SU-DHL-6 (cell line): ENCODE data around the gene KIF5B.
"Not testable (repeated sequence)": the region's sequence is repeated elsewhere in the genome, so short reads cannot be mapped to it uniquely, and the experiment has no call there.

Experiments
- H2AFZ ChIP-seq: fragments of 200-600 bp; sonication (generic); 2 replicates; pipeline ENCODE4 v1.6.1; 2014; ENCODE audit warnings: low read depth, mild to moderate bottlenecking, moderate library complexity, mixed read lengths, antibody characterized with exemption, low read length; ENCODE audit not compliant: severe bottlenecking
- H3F3A ChIP-seq: fragments of 200-600 bp; shearing (Covaris generic); 2 replicates; pipeline ENCODE4 v1.6.0; 2016; ENCODE audit warnings: antibody characterized with exemption, mild to moderate bottlenecking; ENCODE audit not compliant: insufficient read depth
- H3K27ac ChIP-seq: fragments of 200-600 bp; sonication (generic); 2 replicates; pipeline ENCODE4 v1.5.1; 2016; ENCODE audit warnings: low read depth, mild to moderate bottlenecking, low read length, moderate library complexity, mixed read lengths
- H3K27me3 ChIP-seq: fragments of 200-600 bp; sonication (generic), shearing (Covaris generic); 2 replicates; pipeline ENCODE4 v1.6.0; 2014; ENCODE audit warnings: mild to moderate bottlenecking, low read length
- H3K36me3 ChIP-seq: fragments of 200-600 bp; sonication (generic); 2 replicates; pipeline ENCODE4 v1.6.1; 2014; ENCODE audit warnings: mild to moderate bottlenecking, low read length, mixed read lengths
- H3K4me2 ChIP-seq: fragments of 300-600, 200-600 bp; shearing (Covaris generic), sonication (generic); 2 replicates; pipeline ENCODE4 v1.6.0; 2014; ENCODE audit warnings: low read length, low read depth, mild to moderate bottlenecking; ENCODE audit not compliant: poor library complexity, severe bottlenecking
- H3K4me3 ChIP-seq: fragments of 200-600 bp; sonication (generic); 2 replicates; pipeline ENCODE4 v1.5.1; 2014; ENCODE audit warnings: antibody characterized with exemption, low read length, mild to moderate bottlenecking, mixed read lengths; ENCODE audit not compliant: insufficient read depth, poor library complexity, severe bottlenecking
- H3K79me2 ChIP-seq: fragments of 200-600 bp; sonication (generic); 2 replicates; pipeline ENCODE4 v1.6.1; 2014; ENCODE audit warnings: mild to moderate bottlenecking, low read length, moderate library complexity; ENCODE audit not compliant: insufficient read depth
- H3K9ac ChIP-seq: fragments of 200-600 bp; sonication (generic); 2 replicates; pipeline ENCODE4 v1.7.0; 2014; ENCODE audit warnings: mild to moderate bottlenecking, low read length
- H3K9me2 ChIP-seq: fragments of 200-600 bp; sonication (generic); replicated peaks from 2 replicates; pipeline ENCODE4 v1.6.1; 2014; ENCODE audit warnings: low read length; ENCODE audit not compliant: insufficient read depth
- H3K9me3 ChIP-seq: fragments of 200-600 bp; sonication (generic); 2 replicates; pipeline ENCODE4 v1.6.1; 2014; ENCODE audit warnings: low read length, mixed read lengths; ENCODE audit not compliant: insufficient read depth
- H4K20me1 ChIP-seq: fragments of 200-600 bp; sonication (generic); 2 replicates; pipeline ENCODE4 v1.6.1; 2014; ENCODE audit warnings: low read depth, mild to moderate bottlenecking, antibody characterized with exemption, low read length, moderate library complexity, mixed read lengths
- CTCF ChIP-seq: fragments of 200-600 bp; sonication (generic); IDR thresholded peaks from one replicate; pipeline ENCODE4 v1.5.1; 2017; ENCODE audit warnings: antibody characterized with exemption, mild to moderate bottlenecking, low read length, moderate library complexity; ENCODE audit not compliant: insufficient read depth, poor library complexity, severe bottlenecking
- EZH2phosphoT487 ChIP-seq: fragments of 200-600 bp; sonication (generic), shearing (Covaris generic); conservative IDR thresholded peaks from 2 replicates; pipeline ENCODE4 v1.6.1; 2018; ENCODE audit warnings: mild to moderate bottlenecking, antibody characterized with exemption, low read length, moderate library complexity, mixed read lengths

Gene KIF5B

DNA sequence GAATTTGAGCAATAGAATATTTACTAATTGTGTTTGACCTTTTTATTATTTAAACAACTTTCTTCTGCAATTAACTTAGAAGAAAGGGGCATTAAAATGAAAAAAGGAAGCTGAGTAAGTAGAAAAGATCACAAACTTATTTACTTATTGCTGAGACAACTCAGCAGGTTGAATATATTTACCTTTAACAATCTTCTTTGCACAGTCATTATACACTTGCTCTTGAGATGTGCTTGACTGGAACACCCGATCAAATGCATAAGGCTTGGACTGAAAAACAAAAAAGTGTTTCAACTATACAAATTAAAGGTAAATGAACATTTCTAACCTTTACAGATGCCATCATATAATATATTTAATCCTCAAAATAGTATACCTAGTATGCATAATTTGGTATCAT is 7.9 kb downstream of the KIF5B start:
- no peak overlapping the region for H3K4me2 ChIP-seq
- H3K79me2 ChIP-seq = peaks cover 99% of the 10 kb centered on the region
- no peaks in the 10 kb centered on the region for H3K9me2 ChIP-seq
- no peak overlapping the region for H2AFZ ChIP-seq
- H3K27ac ChIP-seq = no peak overlapping the region
- H3K9ac ChIP-seq = no peak overlapping the region
- no peak for TF ChIP-seq EZH2phosphoT487
- H3F3A ChIP-seq = no peaks in the 10 kb centered on the region; the same call in 1 of the 2 replicates
- H3K4me3 ChIP-seq = no peak overlapping the region
- H3K27me3 ChIP-seq = no peaks in the 10 kb centered on the region
- H3K36me3 ChIP-seq = peaks cover 28% of the 10 kb centered on the region; the same call in 1 of the 2 replicates
- no peaks in the 10 kb centered on the region for H3K9me3 ChIP-seq
- H4K20me1 ChIP-seq = peaks cover 81% of the 10 kb centered on the region

GRCh38 chr10:32047881-32048280 is 8.3 kb downstream of the KIF5B start:
- Histone ChIP-seq H3K9ac (no peak overlapping the region), H3K4me3 (no peak overlapping the region), H3F3A (no peaks in the 10 kb centered on the region; the same call in 1 of the 2 replicates), H3K27me3 (no peaks in the 10 kb centered on the region), H3K79me2 (peaks cover 98% of the 10 kb centered on the region), H3K36me3 (peaks cover 28% of the 10 kb centered on the region; the same call in 1 of the 2 replicates), H3K27ac (no peak overlapping the region), H4K20me1 (peaks cover 77% of the 10 kb centered on the region), H3K9me3 (no peaks in the 10 kb centered on the region), H3K9me2 (no peaks in the 10 kb centered on the region), H3K4me2 (no peak overlapping the region), H2AFZ (no peak overlapping the region)
- TF ChIP-seq CTCF = no peak

GRCh38 chr10:32046151-32046550 is 10.1 kb downstream of the KIF5B start:
- H3F3A ChIP-seq = no peaks in the 10 kb centered on the region
- no peak overlapping the region for H3K4me3 ChIP-seq
- no peaks in the 10 kb centered on the region for H3K9me3 ChIP-seq
- peaks cover 28% of the 10 kb centered on the region; the same call in 1 of the 2 replicates for H3K36me3 ChIP-seq
- peaks cover 69% of the 10 kb centered on the region for H4K20me1 ChIP-seq
- TF ChIP-seq EZH2phosphoT487 = no peak
- no peak for TF ChIP-seq CTCF
- no peak overlapping the region for H3K27ac ChIP-seq
- no peaks in the 10 kb centered on the region for H3K9me2 ChIP-seq
- no peak overlapping the region for H3K9ac ChIP-seq
- H3K4me2 ChIP-seq = no peak overlapping the region
- H3K27me3 ChIP-seq = no peaks in the 10 kb centered on the region
- H2AFZ ChIP-seq = no peak overlapping the region
- H3K79me2 ChIP-seq = peaks cover 98% of the 10 kb centered on the region

DNA sequence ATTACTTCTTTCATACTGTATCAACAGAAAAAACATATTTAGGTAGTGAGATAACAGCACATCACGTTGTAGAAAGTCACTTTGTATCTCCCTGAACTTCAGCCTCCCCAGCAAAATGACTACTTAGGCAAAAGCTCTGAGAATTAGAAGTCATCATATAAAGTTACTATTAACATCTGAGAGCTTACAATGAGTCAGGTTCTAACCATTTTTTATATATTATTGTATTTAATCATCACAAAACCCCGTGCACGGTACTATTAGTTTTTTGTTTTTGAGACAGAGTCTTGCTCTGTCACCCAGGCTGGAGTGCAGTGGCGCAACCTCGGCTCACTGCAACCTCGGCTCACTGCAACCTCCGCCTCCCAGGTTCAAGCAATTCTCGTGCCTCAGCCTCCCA is 13.5 kb downstream of the KIF5B start:
- H3K27ac ChIP-seq, H3K4me3 ChIP-seq, H3K9me2 ChIP-seq, H3K4me2 ChIP-seq, H3K9ac ChIP-seq, H2AFZ ChIP-seq, H3F3A ChIP-seq, H3K27me3 ChIP-seq, H3K9me3 ChIP-seq: not testable (repeated sequence)
- peaks cover 49% of the 10 kb centered on the region for H4K20me1 ChIP-seq
- peaks cover 40% of the 10 kb centered on the region for H3K36me3 ChIP-seq
- H3K79me2 ChIP-seq = peaks cover 95% of the 10 kb centered on the region
